Measurements from ENCODE around the gene OOSP4B.

- no peak for TF ChIP-seq ZNF281 (CRISPR knock-in tag; IDR thresholded peaks at IDR 0.05)
- no peak for TF ChIP-seq USF2 (CRISPR knock-in tag; IDR thresholded peaks at IDR 0.05)
- TF ChIP-seq ZNF263 (CRISPR knock-in tag; IDR thresholded peaks at IDR 0.05; ENCODE audit: low read depth): no peak
- TF ChIP-seq E2F1 (CRISPR knock-in tag; IDR thresholded peaks at IDR 0.05): no peak
- no peak for TF ChIP-seq JUN (CRISPR knock-in tag; IDR thresholded peaks at IDR 0.05)
- TF ChIP-seq ZBTB43 (CRISPR knock-in tag; IDR thresholded peaks at IDR 0.05): no peak
Measured at GRCh38 chr11:59968395-59968783, 48.6 kb upstream of the OOSP4B start.

Data from WTC11 (cell line).